ENCODE measurements around the gene MRPL14. TPM values are rescaled to one million over a fixed set of nuclear protein-coding genes. Genes with fewer than 3 reads are reported as not detected.

Gene MRPL14
- total and polyA plus RNA-seq, 9 of the 15 experiments (the other 6 are each of a cell fraction or from before 2014, with no cell fraction given): 126 to 424 (median 165) TPM

- TF ChIP-seq, protein P1, sequence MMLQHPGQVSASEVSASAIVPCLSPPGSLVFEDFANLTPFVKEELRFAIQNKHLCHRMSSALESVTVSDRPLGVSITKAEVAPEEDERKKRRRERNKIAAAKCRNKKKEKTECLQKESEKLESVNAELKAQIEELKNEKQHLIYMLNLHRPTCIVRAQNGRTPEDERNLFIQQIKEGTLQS (IDR thresholded peaks at IDR 0.05): no peak
- TF ChIP-seq, protein P1 (CRISPR knock-in tag; conservative IDR thresholded peaks at IDR 0.05): 0 out of 2 replicates have a peak, but pooled peaks have one; percentile 39
- TF ChIP-seq ZNF76 (CRISPR knock-in tag; IDR thresholded peaks at IDR 0.05; ENCODE audit: borderline replicate concordance): 0 out of 2 replicates have a peak, but pooled peaks have one; percentile 29
- no peak for TF ChIP-seq YY1 (IDR thresholded peaks at IDR 0.05; ENCODE audit: borderline replicate concordance in 1 of 3, control insufficient read depth in 1 of 3, extremely low read depth in 1 of 3, insufficient read depth in 3 of 3, insufficient read length in 1 of 3, insufficient replicate concordance in 2 of 3, low read depth in 1 of 3, low read length in 2 of 3)
- TF ChIP-seq NR4A1 (CRISPR knock-in tag; IDR thresholded peaks at IDR 0.05): peak; percentile 74; the same call in 1 of the 2 replicates
- TF ChIP-seq NR4A1 (tag; IDR thresholded peaks at IDR 0.05): no peak
- TF ChIP-seq, protein P2, sequence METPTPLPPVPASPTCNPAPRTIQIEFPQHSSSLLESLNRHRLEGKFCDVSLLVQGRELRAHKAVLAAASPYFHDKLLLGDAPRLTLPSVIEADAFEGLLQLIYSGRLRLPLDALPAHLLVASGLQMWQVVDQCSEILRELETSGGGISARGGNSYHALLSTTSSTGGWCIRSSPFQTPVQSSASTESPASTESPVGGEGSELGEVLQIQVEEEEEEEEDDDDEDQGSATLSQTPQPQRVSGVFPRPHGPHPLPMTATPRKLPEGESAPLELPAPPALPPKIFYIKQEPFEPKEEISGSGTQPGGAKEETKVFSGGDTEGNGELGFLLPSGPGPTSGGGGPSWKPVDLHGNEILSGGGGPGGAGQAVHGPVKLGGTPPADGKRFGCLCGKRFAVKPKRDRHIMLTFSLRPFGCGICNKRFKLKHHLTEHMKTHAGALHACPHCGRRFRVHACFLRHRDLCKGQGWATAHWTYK (CRISPR knock-in tag; IDR thresholded peaks at IDR 0.05): peak; percentile 50
- 0 out of 2 replicates have a peak, but pooled peaks have one; percentile 6 for TF ChIP-seq GMEB1 (CRISPR knock-in tag; IDR thresholded peaks at IDR 0.05)
- TF ChIP-seq RBFOX2 (IDR thresholded peaks at IDR 0.05; ENCODE audit: low read depth, low read length): no peak
- peak; percentile 49; the same call in 1 of the 2 replicates for TF ChIP-seq ZNF740 (CRISPR knock-in tag; IDR thresholded peaks at IDR 0.05)
- TF ChIP-seq ZNF740 (tag; IDR thresholded peaks at IDR 0.05): no peak
- TF ChIP-seq NR2C1 (IDR thresholded peaks at IDR 0.05): no peak
- TF ChIP-seq NR2C1 (tag; IDR thresholded peaks at IDR 0.05): 0 out of 2 replicates have a peak, but pooled peaks have one; percentile 18
- no peak for TF ChIP-seq BCOR (IDR thresholded peaks at IDR 0.05)
- TF ChIP-seq ZNF197 (CRISPR knock-in tag; IDR thresholded peaks at IDR 0.05; ENCODE audit: low read depth): 0 out of 2 replicates have a peak, but pooled peaks have one; percentile 47
- TF ChIP-seq TEAD1 (CRISPR knock-in tag; IDR thresholded peaks at IDR 0.05): no peak
- no peak; the same call in 1 of the 2 replicates for TF ChIP-seq ZNF398 (CRISPR knock-in tag; IDR thresholded peaks at IDR 0.05)
Measured at GRCh38 chr6:44072452-44072958, 54.7 kb downstream of the MRPL14 start (continued).

Measured in K562 (cell line).